Activated T-cell treated with anti-CD3 and anti-CD28 coated beads for 48 hours (primary cell): ENCODE data around the gene ABHD1.
"Not testable (repeated sequence)": the region's sequence is repeated elsewhere in the genome, so short reads cannot be mapped to it uniquely, and the experiment has no call there.

Source experiments
- DNase-seq: peaks from one replicate; pipeline ENCODE4 v3.0.0-alpha.2; 2020; ENCODE audit warnings: low read depth

ABHD1 gene

GRCh38 chr2:27110603-27111352 lies 12.8 kb upstream of the ABHD1 start:
- DNase-seq: not testable (repeated sequence)

- not testable (repeated sequence) for DNase-seq
These were observed 12.1 kb upstream of the ABHD1 start for GRCh38 chr2:27111392-27112078.

DNA sequence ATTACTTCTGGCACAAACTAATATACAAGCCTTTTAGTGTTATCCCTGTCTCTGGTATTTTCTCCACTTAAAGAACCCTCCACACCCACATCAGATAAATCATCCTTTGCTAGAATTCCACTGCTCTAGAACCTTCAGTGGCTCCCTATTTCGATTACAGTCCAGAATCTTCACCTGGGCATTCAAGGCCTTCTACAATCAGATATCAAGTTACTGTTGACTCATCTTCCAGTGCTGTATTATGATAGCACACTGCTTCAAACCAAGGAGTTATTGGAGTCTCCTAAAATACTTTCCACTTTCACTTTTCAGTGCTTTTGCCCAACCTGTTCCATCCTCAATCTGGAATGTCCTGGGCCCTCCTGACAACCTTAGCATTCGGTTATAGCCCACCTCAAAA lies 8.1 kb upstream of the ABHD1 start:
- DNase-seq: no peak

DNA sequence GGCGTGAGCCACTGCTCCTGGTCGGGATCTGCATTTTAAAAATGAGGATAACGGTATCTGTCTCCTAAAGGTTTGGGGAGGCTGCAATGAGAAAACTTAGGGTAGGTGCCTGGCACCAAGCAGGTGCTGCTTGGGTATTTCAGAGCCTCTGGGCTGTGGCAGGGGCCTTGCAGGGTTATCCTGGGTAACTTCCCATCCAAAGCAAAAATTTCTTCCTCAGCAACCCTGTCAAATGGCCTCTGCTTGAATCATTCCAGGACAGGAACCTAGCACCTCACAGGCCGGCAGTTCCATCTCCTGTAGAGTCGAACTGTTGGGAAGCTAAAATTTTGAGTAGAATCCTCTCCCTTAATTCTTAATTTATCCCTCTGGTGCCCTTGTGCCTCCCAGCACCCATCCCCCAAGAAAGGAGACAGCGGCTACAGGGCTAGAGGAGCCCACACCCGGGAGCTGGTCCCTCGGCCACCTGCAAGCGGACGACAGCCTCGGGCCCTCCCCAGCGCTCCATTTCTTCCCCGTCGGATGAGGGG lies 5.6 kb upstream of the ABHD1 start:
- no peak for DNase-seq

- DNase-seq: peak; percentile 12
These were observed 4.9 kb upstream of the ABHD1 start, which contains the start of gene CGREF1 for GRCh38 chr2:27118525-27119329. Gene CGREF1, minus strand, starts transcription at chr2:27119128. Its CDS starts 14,762 bp downstream, at chr2:27104366.

DNA sequence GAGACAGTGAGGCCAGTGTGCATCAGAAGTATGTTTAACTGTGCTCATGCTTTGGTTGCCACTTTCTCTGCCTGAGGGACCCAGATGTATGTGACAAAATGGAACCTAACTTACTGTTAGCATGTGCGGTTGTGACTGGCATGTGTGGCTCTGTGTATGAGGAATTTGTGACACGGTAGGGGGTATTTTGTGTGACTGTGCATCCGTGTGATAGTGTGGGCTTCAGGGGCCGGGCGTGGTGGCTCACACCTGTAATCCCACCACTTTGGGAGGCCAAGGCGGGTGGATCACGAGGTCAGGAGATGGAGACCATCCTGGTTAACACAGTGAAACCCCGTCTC lies 4.3 kb upstream of the ABHD1 start:
- DNase-seq: not testable (repeated sequence)

GRCh38 chr2:27121906-27122305 lies 1.7 kb upstream of the ABHD1 start:
- DNase-seq: no peak

DNA sequence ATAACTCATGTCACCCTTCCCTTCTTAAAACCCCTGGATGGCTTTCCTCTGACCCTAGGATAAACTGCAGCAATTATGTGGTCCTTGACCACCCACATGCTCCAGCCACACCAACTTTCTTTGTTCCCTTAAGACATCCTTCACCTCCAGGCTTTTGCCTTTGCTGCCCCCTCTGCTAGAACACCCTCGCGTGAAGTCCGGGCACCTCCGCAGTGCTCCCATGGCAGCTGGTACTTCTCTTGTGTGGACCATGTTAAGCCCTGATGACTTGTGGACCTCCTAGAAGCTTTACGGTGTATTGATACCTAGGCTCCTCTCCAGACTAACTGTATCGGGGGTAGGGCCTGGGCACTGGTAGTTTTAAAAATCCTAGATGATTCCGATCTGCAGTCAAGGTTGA lies 824 bp upstream of the ABHD1 start:
- no peak for DNase-seq

- no peak for DNase-seq
These were observed 1.5 kb downstream of the ABHD1 start for GRCh38 chr2:27125104-27125503.

GRCh38 chr2:27126252-27126710 lies 2.7 kb downstream of the ABHD1 start:
- no peak for DNase-seq

- no peak for DNase-seq
These were observed 4.5 kb downstream of the ABHD1 start for GRCh38 chr2:27127883-27128667.

- DNase-seq: no peak
These were observed 5.3 kb downstream of the ABHD1 start for GRCh38 chr2:27128668-27129571.

GRCh38 chr2:27130396-27130795 lies 6.8 kb downstream of the ABHD1 start:
- no peak for DNase-seq

DNA sequence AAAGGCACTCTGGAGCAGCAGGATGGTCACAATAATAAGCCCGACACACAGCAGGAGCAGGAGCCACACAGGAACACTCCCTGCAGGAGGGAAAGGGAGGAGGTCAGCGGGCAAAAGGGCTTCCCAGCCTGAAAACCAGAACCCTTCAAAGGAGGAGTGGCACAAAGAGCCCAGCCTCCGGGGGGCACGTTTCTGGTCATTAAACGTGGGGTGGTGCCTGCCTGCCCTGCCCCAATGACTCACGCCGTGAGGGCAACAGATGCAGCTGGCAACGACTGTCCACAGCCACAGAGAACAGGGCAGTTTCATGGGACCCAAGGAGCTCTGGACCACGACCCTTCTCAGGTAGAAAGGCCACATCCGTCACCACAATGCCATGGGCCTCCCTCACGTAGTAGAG lies 7.8 kb downstream of the ABHD1 start:
- DNase-seq: no peak

DNA sequence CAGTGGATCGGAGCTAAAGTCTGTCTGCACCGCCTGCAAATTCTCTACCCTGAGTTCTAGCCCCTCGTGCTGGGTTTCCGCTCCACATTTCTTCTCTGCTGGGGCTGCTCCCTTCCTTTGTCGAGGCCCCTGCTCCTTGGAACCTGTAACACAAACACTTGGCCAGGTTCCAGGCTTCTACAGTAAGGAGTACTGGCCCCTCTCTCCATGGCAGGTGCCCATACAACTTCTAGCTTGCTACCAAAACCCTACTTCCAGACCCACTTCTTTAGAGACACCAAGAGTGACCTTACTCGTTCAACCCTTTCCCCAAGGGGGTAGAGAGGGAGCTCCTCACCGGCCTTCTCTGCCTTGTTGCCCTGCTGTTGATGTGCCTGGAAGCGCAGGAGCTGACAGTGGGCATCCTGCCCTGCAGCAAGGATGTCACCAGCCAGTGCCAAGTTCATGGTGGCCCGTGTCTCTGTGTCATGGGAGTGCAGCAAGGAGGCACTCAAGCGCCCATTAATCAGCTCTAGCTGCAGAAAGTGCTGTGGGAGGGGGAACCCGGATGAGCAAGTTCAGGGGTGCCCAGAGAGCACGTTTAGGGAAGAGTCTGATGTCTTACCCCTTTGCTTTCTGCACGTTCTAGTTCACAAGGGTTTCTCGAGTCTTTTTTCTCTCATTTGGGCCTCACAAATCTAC lies 9.7 kb downstream of the ABHD1 start:
- peak; percentile 21 for DNase-seq

DNA sequence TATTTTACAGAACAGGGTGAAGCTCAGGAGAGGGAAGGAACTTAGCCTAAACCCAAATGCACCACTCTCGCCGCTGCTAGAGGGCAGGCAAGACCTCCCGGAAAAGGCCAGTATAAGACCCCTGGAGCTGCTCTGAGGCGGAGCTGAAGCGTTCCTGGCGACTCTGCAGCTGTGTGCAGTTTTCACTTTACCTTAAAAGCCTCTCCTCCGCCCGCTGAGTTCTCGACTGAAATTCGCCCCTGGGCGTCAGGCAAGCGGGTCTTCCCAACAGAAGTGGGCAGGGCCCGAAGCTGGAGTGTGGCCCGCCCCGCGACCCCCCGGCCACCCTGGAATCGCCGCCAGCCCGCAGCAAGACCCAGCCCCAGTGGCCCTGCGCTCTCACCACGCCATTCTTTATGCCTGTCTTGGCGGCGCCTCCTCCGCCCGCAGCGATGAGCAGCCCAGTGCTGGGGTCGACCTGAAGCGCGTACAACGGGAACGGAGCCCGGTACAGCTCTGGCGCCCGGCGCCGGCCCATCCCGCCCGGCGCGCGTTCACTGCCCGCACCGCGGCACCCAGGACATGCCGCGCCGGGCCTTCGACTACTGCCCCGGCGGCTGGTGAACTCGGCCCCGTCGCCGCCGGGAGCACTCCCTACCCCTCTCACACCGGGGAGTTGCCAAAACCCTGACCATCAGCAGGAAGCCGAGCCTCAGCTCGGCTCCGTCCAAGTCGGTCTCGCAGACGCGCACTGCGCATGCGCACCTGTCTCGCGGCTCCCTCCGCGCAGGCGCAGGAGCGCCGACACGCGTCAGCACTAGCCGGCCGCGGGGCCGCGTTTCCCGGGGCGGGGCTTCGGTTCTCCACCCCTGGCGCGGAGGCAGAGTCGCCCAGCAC lies 10.5 kb downstream of the ABHD1 start, which contains the start of gene PREB:
Gene PREB (minus strand): TSS at position 732 of the 876 bp plus-strand sequence. CDS start 215 bp downstream, at position 517.
- peak; percentile 100 for DNase-seq

GRCh38 chr2:27134781-27135477 lies 11.3 kb downstream of the ABHD1 start:
- DNase-seq: no peak

DNA sequence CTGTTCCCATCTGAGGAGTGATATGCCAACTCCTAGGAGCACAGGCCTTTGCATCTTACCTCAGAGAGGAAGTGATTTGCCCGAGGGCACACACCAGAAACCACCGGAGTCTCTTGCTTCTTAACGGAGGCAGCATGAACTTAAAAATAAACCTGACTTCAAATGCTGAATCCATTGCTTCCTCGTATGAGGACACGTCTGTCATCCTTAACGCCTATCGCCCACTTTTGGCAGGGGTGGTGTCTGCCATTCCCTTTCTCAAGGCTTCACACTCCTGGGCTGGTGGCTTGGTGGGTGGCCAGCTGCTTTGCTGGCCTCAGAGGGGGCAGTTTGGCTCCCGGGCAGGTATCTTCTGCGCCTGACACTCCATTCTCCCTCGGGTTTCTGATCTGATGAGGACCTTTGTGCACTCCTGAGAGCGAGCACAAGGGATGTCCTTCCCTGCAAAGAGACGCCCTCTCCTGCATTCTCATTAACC lies 11.9 kb downstream of the ABHD1 start:
- DNase-seq: no peak
